NCI-H128 (cell line): ENCODE measurements around the gene RUVBL2.
A peak's percentile ranks its signal among the peaks of the same experiment; 100 is the strongest.

ENCODE experiments used
- DNase-seq: peaks from one replicate; lab custom pipeline; 2025; ENCODE audit not compliant: unreplicated experiment; lab: John Stamatoyannopoulos, UW

Gene RUVBL2

DNA sequence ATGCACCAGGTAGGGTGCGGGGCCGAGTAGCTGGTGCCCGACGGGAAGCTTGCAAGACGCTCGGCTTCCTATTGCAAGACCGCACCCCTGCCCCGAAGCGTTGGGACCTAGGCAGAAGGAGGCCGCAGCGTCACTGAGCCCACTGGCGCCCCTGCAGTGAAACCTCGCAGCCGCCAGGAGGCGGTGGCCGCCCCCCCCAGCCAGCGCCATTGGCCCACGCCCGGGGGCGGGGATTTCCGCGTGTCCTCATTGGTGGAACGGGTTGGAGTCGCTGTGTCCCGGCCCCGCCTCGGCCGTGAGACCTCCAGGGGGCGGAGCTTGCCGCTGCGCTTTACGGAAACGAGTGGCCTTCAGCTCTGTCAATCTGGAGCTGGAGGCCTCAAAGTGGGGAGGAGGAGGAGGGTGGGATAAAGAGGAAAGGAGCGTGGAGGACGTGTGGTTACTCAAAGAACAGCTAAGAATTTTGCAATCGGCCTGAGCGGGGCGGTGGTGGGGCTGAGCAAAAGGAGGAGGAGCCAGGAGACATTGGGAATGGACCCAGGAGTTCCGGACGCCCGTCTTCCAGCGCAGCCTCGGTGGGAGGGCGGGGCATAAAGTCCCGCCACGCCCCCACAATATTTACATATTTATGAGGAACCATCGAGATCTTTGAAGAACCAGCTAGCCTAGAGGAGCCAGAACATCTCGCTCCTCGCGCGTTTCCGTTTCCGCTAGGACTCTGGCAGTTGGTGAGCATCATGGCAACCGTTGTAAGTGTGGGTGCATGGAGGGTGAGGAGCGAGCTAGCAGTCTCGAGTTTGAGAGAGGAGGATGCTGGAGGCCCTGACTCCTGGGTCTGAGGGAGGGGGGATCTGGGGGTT, at the start of gene RUVBL2, which contains the start of gene GYS1:
Gene RUVBL2, plus strand, starts transcription at position 713 of the 860 bp plus-strand sequence. Its CDS starts 25 bp downstream, at position 738.
Gene GYS1, minus strand, starts transcription at position 135 of the 860 bp plus-strand sequence. CDS start 197 bp downstream, outside the sequence.
- DNase-seq: peak; percentile 99

GRCh38 chr19:48945415-48945814, 48.3 kb upstream of the RUVBL2 start:
- DNase-seq: no peak

- DNase-seq: no peak
These were observed 47.9 kb upstream of the RUVBL2 start for GRCh38 chr19:48945817-48946216.

GRCh38 chr19:48946463-48947257, 47.0 kb upstream of the RUVBL2 start:
- DNase-seq: no peak

GRCh38 chr19:48947258-48947542, 46.5 kb upstream of the RUVBL2 start:
- DNase-seq: no peak

DNA sequence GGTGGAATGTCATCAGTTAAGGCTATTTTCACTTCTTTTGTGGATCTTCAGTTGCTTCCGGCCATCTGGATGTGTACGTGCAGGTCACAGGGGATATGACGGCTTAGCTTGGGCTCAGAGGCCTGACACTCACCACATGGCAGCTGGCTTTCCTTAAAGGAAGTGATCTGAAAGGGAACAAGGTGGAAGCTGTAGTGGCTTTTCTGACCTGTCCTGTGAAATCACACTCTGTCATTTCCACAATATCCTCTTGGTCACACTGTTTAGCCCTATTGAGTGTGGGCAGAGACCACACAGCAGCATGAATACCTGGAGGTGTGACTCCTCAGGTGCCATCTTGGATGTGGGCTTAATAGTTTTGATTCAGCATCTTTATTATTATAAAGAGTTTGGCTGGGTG, 43.5 kb upstream of the RUVBL2 start:
- no peak for DNase-seq

GRCh38 chr19:48950830-48951519, 42.7 kb upstream of the RUVBL2 start:
- no peak for DNase-seq

GRCh38 chr19:48953141-48953540, 40.5 kb upstream of the RUVBL2 start:
- DNase-seq: no peak

DNA sequence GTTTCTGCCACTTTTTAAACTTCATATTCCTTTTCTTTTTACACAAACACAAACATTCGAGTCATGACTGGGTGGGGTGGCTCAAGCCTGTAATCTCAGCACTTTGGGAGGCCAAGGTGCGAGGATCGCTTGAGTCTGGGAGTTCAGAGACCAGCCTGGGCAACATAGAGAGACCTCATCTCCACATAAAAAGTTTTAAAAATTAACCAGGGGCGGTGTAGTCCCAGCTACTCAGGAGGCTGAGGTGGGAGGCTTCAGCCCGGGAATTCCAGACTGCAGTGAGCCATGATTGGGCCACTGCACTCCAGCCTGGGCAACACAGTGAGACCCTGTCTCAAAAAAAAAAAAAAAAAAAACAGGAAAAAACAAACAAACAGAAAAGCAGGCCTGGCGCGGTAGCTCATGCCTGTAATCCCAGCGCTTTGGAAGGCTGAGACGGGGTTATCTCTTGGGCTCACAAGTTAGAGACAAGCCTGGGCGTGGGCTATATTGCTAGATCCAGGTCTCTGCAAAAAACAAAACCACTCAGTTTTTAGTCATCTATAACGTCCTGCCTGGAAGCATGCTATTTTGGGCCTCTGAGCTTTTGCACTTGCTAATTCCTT, 39.6 kb upstream of the RUVBL2 start:
- no peak for DNase-seq

GRCh38 chr19:48954595-48955307, 38.9 kb upstream of the RUVBL2 start, which contains the start of gene BAX:
Gene BAX (plus strand): TSS chr19:48954875. CDS start chr19:48954929, 54 bp downstream.
- peak; percentile 98 for DNase-seq

DNA sequence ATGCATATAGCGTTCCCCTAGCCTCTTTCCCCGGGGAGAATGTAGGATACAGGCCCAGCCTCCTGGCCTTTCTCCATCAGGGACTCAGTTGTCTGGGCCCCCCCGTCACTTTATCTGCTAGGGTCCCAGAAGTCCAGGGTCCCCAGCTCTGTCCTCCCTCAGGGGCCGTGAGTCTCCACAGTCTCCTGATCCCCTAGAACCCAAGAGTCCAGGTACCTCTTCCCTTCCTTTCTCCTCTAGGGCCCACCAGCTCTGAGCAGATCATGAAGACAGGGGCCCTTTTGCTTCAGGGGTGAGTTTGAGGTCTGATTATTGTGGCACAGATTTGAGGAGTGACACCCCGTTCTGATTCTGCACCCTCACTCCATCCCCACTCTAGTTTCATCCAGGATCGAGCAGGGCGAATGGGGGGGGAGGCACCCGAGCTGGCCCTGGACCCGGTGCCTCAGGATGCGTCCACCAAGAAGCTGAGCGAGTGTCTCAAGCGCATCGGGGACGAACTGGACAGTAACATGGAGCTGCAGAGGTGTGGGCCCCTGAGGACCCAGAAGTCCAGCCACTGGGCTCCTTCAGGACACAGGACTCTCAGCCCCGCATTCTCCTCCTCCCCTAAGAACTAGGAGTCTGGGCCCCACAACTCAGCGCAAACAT, 38.3 kb upstream of the RUVBL2 start:
- DNase-seq: no peak

DNA sequence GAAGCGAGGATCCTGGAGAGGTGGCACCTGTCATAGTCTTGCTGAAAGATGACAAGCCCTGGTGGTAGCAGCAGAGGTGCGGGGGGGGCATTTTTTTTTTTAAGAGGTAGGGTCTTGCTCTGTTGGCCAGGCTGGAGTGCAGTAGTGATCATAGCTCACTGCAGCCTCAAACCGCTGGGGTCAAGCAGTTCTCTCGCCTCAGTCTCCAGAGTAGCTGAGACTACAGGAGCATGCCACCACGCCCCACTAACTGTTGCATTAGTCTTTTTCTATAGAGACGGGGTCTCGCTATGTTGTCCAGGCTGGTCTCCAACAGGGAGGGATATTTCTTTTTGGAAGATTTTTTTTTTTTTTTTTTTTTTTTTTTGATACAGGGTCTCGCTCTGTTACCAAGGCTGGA, 35.7 kb upstream of the RUVBL2 start:
- DNase-seq: no peak

GRCh38 chr19:48959341-48960239, 34.1 kb upstream of the RUVBL2 start:
- DNase-seq: no peak

DNA sequence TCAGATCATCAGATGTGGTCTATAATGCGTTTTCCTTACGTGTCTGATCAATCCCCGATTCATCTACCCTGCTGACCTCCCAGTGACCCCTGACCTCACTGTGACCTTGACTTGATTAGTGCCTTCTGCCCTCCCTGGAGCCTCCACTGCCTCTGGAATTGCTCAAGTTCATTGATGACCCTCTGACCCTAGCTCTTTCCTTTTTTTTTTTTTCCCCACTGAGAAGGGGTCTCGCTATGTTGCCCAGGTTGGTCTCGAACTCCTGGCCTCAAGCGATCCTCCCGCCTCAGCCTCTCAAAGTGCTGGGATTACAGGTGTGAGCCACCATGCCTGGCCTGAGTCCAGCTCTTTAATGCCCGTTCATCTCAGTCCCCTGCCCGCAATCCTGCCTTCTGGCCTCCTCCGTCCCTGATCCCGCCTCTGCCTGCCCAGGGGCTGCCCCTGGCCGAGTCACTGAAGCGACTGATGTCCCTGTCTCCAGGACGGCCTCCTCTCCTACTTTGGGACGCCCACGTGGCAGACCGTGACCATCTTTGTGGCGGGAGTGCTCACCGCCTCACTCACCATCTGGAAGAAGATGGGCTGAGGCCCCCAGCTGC, 32.5 kb upstream of the RUVBL2 start:
- no peak for DNase-seq

DNA sequence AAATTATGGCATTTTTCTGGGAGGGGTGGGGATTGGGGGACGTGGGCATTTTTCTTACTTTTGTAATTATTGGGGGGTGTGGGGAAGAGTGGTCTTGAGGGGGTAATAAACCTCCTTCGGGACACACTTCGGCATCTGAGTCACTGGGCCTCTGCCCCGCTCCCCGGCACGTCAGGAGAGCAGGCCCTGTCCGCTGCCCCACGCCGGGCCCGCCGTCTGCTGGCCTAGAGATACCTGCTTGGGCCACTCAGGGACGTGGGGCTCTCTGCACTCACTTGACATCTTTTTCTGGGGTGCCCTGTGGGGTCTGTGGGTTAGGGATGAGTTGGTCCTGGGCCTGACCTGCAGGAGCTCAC, 32.0 kb upstream of the RUVBL2 start:
- DNase-seq: no peak

- no peak for DNase-seq
These were observed 31.4 kb upstream of the RUVBL2 start for GRCh38 chr19:48962029-48962848.

DNA sequence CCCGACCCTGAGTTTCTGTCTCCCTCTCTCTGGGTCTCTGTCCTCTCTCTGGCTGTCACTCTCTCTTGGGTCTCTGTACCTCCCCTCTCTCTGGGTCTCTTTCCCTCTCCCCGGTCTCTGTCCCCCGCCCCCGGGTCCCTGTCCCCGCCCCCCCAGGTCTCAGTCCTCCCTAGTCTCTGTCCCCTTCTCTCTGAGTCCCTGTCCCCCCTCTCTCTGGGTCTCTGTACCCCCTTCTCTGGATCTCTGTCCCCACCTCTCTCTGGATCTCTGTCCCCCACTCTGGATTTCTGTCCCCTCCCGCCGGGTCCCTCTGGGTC, 30.9 kb upstream of the RUVBL2 start:
- no peak for DNase-seq
